ENCODE results near the gene PTGES.

PTGES gene

GRCh38 chr9:129748249-129748648 is 4.6 kb downstream of the PTGES start:
- no peak for DNase-seq (ENCODE audit: low read depth in 4 of 4, low spot score in 1 of 4)

- no peak for DNase-seq (ENCODE audit: low read depth in 4 of 4, low spot score in 1 of 4)
Measured at GRCh38 chr9:129746092-129746777, 6.6 kb downstream of the PTGES start.

DNA sequence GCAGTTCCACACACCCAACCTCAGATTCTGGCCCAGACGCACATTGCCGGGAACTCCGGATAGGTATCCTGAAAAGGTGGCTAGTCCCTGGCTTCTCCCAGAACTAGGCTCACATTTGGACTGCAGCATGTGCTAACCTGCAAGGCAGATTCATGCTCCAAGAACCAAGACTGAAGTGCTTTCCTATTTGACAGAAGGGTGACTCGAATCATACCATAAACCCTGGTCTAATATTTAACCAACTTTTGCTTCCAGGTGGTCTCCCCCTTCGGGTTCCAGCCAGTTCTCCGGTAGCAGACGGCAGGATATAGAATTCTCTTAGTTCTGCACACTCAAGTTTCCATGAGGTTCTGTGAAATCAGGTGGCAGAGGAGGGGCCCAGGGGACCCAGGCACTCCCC is 7.6 kb downstream of the PTGES start:
- DNase-seq (ENCODE audit: low read depth in 4 of 4, low spot score in 1 of 4): no peak

DNA sequence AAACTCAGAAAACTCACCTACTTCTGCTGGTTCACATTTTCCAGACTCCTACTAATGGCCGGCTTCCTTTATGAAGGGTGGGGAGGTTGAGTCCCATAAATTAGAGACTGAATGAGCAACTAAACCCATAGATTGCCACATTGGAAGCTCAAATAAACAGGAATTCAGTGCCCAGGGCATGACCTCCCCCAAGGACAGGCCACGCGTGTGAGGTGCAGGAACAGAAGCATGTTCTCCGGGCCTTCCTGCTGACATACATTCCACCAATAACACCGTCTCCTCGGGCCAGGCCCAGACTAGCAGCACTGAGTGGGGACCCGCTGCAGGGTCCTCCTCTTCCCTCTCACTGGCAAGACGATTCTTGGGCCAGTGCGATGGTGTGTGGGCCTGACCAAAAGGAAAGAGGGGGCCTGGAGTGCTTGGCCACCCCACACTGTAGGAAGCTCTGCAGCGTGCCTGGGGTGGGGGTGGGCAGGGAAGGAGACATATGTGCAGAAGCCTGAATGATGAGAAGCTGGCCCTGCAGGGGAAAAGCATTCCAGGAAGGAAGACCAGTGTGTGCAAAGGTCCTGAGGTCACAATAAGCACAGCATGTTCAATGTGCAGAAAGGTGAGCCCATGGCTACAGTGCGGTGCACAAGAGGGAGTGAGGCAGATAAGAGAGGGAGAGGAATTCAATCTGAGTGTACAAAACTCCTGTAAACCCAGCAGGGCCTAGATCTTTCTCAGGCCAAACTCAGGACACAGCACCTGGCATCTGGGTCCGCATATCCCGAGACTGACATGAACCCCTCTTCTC is 12.0 kb downstream of the PTGES start:
- no peak for DNase-seq (ENCODE audit: low read depth in 4 of 4, low spot score in 1 of 4)

- DNase-seq (ENCODE audit: low read depth in 4 of 4, low spot score in 1 of 4): no peak
Measured at GRCh38 chr9:129740174-129740573, 12.7 kb downstream of the PTGES start.

DNA sequence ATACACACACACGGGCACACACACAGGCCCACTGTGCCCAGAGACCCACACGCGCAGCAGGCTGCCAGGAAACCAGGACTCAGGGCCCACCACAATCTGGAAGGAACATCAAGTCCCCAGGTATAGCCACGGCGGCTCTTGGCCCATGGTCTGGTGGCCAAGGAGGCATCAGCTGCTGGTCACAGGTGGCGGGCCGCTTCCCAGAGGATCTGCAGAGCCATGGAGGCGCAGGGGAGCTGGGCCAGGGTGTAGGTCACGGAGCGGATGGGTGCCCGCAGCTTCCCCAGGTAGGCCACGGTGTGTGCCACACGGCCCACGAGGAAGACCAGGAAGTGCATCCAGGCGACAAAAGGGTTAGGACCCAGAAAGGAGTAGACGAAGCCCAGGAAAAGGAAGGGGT is 13.4 kb downstream of the PTGES start:
- no peak for DNase-seq (ENCODE audit: low read depth in 4 of 4, low spot score in 1 of 4)

GRCh38 chr9:129737479-129738274 is 15.2 kb downstream of the PTGES start:
- DNase-seq (ENCODE audit: low read depth in 4 of 4, low spot score in 1 of 4): peak; percentile 82 to 90 (median 86)

DNA sequence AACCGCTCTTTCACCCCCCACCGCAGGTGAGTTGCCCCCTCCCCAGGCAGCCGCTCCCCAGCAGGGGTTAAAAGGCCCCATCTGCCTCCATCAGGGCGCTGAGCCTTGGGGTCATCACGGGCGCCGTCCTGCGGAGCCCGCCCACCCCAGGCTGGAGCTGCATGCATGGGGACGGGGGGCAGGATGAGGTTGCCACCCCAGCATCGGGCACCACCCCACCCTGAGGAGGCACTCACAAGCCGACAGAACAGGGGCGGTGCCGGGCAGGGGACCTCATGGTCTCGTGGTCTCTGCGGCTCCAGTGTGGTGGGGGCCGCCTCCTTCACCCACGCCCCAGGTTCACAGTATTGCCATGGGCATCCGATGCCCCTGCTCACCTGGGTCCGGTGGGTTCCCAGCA is 16.5 kb downstream of the PTGES start:
- DNase-seq (ENCODE audit: low read depth in 4 of 4, low spot score in 1 of 4): no peak

DNA sequence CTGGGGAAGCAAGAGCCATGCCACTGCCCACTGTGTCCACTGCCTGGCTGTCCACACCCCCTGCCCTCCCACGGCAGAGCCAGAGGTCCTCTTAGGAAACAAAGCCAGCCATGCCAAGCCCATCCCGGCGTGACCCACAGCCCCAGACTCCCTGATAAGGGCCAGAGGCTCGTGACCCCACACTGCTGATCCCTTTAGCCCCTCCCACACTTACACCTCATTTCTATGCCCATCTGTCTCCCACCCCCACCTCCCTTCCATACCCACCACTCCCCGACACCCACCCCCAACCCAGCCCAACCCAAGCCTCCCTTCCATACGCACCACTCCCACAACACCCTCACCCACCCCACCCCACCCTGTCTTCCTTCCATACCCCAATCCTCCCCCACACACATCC is 17.3 kb downstream of the PTGES start:
- no peak for DNase-seq (ENCODE audit: low read depth in 4 of 4, low spot score in 1 of 4)

DNA sequence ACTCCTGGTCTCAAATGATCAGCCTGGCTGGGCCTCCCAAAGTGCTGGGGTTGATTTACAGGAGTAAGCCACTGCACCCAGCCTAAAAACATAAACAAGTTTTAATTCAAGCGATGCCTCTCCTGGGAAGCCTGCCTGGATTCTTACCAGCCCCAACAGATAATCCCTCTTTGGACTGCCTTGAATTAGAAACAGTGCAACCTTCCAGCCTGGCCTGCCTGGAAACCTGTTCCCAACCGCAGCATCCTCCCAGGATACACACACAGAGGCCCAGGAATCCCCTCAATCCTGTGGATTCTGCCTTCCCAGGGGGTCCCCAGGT is 19.2 kb downstream of the PTGES start:
- no peak for DNase-seq (ENCODE audit: low read depth in 4 of 4, low spot score in 1 of 4)

- DNase-seq (ENCODE audit: low read depth in 4 of 4, low spot score in 1 of 4): no peak
Measured at GRCh38 chr9:129732946-129733631, 19.8 kb downstream of the PTGES start.

GRCh38 chr9:129732100-129732499 is 20.7 kb downstream of the PTGES start:
- DNase-seq (ENCODE audit: low read depth in 4 of 4, low spot score in 1 of 4): no peak

GRCh38 chr9:129731477-129732085 is 21.3 kb downstream of the PTGES start:
- no peak for DNase-seq (ENCODE audit: low read depth in 4 of 4, low spot score in 1 of 4)

GRCh38 chr9:129728744-129729143 is 24.1 kb downstream of the PTGES start:
- DNase-seq (ENCODE audit: low read depth in 4 of 4, low spot score in 1 of 4): no peak

DNA sequence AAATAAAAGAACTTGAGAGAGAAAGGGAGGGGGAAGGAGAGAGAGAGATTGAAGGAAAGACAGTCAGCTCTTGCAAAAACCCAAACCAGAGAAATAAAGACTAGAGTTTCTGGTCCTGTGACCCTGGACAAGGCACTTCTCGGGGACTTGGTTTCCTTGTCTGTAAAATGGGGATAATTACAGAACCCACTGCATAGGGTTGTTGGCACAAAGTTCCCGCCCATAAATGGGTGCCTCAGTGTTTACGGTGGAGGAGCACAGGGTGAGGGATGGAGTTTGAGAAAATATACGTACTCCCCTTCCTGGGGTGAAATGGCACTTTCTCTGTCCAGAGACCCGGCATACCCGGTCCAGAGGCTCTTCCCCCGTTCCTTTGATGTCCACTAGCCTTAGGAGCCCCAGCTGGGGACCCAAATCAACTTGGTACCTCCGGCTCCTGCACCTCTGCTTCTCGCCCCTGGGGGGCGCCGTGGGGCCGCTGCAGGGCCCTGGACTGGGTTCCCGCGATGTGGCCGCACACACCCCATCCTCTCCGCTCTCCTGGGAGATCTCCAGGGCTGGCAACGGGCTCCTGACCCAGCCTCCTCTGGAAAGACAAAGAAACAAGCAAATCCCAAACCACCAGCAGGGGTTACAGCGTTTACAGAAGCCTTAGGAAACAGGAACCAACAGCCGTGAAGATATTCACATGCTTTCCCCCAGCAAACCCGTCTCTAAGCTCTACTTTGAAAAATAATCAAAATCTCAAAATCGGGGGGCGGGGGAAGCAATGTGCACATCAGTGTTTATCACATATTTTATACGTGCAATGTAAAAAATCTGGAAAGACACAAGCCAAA is 26.3 kb downstream of the PTGES start:
- peak; percentile 27 to 46 (median 42) for DNase-seq (ENCODE audit: low read depth in 4 of 4, low spot score in 1 of 4)

- no peak for DNase-seq (ENCODE audit: low read depth in 4 of 4, low spot score in 1 of 4)
Measured at GRCh38 chr9:129725795-129726251, 27.0 kb downstream of the PTGES start.

GRCh38 chr9:129724456-129725190 is 28.2 kb downstream of the PTGES start:
- DNase-seq (ENCODE audit: low read depth in 4 of 4, low spot score in 1 of 4): no peak

DNA sequence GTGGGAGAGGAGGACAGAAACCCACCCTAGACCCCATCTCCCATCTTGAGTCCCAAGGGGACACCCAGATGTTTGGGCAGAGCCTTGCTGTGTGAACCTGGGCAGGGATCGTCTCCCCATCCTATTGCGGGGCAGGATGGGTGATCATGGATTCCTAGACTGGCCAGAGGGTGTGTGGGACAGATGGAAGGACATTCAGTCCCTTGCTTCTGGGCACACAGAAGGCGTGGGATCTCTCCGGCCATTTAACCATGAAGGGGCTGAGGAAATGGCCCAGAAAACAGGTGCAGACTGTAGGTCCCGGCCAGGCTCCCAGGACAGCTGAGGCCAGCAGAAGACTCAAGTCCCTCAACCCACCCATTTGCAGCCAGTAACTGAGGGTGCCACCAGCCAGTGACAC is 29.9 kb downstream of the PTGES start:
- DNase-seq (ENCODE audit: low read depth in 4 of 4, low spot score in 1 of 4): no peak

DNA sequence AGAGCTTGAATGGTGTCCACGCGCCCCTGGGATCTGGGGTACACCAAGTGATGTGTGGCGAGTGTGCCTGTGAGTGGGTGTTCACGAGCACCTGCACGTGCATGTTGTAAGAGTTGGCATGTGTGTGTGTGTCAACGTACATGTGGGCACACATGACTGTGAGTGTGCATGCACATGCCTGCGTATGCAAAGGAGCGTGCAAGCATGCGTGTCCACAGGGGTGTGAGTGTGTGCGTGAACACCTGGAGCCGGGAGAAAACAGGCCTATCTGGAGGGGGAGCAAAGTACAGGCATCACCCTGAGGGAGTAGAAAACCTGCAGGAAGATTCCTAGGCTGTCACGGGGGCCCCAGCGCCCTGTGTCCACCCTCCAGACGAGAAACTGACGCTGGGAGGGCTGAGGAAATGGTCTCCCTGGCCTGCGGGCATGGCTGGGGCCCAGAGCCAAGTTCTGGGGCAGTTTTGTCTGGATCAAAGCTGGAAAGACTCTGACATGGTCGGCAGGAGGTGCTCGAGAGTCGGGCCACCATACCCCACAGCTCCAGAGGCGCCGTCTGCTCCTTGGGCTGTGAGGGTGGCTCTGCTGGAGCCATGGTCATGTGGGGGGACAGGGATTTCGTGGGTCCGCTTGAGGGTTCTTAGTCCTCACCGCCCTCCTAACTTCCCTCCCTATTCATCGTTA is 31.8 kb downstream of the PTGES start:
- no peak for DNase-seq (ENCODE audit: low read depth in 4 of 4, low spot score in 1 of 4)
